ENCODE results near the gene GRWD1.

Gene GRWD1

DNA sequence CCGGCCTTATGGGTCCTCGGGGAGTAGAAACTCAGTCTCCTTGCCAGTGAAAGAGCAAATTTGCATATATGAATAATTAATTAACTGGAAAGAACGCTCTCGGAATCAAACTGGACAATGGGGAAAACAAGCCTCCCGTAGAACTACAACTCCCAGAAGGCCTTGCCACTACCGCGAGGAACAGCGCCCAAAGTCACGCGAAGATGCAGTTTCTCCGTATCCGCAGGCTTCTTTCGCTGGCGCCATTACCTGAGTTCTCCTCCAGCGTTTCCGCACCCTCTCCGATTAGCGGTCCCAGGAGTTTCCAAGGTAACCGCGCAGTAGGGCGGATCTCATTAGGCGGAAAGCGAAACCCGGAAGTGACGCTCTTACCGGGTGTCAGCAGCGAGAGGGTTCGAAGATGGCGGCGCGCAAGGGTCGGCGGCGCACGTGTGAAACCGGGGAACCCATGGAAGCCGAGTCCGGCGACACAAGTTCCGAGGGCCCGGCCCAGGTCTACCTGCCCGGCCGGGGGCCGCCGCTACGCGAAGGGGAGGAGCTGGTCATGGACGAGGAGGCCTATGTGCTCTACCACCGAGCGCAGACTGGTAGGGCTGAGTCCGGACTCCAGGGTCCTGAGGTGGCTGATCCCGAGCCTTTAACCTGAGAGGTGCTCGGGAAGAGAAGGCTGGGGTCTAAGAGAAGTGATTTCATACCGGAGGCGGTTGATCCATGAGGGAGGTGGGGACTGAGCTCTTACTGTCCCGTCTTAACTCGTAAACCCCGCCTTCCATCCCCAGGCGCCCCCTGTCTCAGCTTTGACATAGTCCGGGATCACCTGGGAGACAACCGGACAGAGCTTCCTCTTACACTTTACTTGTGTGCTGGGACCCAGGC, at the start of gene GRWD1:
Gene GRWD1, plus strand, starts transcription at position 378 of the 876 bp plus-strand sequence. Its CDS starts 23 bp downstream, at position 401.
- DNase-seq, result peak; percentile 98 to 99

DNA sequence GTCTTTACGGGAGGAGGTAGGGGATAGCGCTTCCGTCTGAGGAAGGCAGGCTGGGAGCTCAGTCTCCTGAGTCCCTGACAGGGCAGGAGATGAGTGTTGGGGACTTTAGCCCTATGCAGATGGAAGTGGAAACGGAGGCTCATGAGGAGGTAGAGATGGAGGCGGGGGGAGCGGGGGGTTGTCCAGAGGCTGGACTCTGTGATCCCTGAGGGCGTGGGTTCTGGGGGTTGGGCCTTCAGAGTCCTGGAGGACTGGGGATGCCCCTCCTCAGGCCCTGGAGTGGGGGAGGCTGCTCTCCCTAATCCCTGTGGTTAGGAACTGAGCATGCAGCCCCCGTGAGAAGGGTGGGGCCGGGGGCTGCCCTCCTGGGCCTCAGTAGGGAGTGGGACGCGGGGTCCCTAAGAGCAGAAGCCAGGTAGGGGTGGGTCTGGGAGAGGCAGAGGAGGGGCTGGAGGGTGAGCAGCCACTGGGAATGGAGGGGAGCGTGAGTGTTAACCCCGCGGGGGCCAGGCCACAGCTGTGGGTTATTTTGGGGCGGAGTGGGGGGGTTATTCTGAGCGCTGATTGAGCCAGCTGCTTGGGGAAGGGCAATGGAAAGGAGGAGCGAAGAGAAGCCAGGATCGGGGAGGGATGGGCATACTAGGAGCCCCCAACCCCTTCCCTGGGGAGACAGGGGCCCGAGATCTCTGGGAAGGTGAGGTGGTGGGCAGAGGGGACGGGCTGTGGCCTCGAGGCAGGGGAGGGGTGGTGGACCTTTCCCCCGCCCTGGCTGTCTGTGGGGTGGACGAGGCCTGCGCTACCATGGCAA, 49.6 kb upstream of the GRWD1 start:
- DNase-seq, result no peak

- no peak for DNase-seq
These were observed 49.0 kb upstream of the GRWD1 start for GRCh38 chr19:48396824-48397176.

DNA sequence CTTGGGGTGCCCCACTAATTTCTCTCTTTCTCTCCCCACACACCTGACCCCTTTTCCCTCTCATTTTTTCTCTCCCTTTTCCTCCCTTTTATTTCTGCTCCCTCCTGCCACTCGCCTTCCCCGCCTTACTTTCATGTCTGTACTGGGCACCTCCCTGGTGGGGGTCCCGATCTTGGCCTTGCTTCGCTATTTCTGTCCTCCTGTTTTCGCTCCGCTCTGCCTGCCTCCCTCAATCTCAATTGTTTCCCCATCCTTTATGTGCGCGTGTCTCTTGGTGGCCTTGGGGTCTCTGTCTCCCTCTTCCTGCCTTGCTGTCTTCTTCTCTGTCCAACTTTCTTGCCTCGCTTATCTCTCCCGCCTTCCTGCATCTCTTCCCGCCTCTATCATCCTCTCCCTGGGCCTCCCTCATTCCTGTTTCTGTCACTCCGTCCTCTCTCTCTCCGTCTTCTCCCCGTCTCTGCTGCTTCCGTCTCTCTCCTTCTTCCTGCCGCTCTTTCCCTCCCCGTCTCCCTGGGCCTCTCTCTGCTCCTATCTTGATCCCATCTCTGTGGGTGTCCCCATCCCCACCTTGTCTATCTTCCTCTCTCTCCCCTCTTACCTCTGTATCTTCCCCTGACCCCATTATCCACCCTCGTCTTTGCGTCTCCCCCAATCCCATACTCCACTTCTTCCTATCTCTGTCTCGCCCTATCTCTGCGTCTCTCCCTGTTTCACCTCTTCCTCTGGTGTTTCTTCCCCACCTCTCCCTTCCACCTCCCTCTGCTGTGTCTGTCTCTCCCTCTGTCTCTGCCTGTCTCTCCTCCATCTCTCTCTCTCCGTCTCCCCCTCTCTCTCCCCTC, 48.3 kb upstream of the GRWD1 start:
- DNase-seq, result no peak

DNA sequence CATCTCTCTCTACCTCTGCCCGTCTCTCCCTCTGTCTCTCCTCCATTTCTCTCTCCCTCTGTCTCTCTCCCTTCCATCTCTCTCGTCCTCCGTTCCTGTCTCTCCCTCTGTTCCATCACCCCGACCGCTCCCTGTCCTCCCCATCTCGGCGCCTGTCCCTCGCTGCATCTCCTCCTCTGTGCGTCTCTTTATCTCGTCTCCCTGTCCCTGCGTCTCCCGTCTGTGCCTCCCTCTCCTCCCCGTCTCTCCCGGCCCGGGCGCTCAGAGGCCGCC, 47.7 kb upstream of the GRWD1 start:
- no peak for DNase-seq

DNA sequence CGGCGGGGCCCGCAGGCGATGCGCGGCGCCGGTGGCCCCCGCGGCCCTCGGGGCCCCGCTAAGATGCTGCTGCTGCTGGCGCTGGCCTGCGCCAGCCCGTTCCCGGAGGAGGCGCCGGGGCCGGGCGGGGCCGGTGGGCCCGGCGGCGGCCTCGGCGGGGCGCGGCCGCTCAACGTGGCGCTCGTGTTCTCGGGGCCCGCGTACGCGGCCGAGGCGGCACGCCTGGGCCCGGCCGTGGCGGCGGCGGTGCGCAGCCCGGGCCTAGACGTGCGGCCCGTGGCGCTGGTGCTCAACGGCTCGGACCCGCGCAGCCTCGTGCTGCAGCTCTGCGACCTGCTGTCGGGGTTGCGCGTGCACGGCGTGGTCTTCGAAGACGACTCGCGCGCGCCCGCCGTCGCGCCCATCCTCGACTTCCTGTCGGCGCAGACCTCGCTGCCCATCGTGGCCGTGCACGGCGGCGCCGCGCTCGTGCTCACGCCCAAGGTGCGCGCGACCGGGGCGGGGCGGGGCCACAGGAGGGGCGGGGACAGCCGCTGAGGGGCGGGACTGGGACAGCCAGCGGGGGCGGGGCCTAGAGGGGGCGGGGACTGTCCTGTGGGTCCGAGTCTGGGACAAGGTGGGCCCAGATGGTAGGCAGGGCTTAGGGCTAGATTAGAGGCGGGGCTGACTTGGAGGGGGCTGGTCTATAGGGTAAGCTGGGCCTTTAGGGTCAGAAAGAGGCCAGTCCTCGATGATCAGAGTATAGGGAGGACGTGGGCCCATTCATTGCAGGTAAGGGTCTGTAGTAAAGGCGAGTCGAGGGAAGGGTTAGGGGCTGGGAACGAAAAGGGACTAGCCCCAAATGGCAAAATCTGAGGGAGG, 47.2 kb upstream of the GRWD1 start:
- DNase-seq, result peak; percentile 30 to 81

- no peak for DNase-seq
These were observed 45.6 kb upstream of the GRWD1 start for GRCh38 chr19:48400018-48400742.

DNA sequence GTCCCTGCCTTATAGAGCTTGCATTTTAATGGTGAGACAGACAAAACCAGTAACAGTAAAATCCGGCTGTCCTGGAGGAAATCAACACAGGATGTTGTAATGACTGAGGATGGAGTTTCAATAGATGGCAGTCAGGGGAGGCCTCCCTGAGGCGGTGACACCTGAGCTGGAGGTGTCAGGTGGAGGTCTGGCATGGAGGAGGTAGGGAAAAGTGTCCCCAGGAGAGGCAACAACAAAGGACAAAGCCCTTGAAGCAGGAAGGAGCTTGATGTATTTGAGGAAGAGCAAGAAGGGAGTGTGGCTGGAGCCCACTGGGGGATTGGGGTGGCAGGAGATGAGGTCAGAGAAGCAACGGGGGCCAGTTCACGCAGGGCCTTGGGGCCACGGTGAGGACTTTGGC, 44.5 kb upstream of the GRWD1 start:
- no peak for DNase-seq

DNA sequence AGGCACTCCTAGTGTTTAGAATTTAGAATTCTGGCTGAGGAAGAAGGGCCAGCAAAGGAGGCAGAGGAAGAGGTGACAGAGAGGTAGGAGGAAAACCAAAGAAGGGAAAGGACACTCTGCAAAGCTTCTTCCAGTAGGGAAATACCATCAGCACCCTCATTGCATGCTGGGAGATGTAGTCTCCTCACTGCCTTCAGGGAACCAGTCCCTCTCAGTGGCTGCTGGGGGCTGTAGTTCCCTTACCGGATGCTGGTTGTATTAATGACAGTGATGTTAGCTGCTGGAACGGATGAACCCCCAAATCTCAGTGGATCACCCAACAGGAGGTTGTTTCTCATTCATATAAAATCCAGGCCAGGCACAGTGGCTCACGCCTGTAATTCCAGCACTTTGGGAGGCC, 42.2 kb upstream of the GRWD1 start:
- peak; percentile 49 to 79 for DNase-seq

DNA sequence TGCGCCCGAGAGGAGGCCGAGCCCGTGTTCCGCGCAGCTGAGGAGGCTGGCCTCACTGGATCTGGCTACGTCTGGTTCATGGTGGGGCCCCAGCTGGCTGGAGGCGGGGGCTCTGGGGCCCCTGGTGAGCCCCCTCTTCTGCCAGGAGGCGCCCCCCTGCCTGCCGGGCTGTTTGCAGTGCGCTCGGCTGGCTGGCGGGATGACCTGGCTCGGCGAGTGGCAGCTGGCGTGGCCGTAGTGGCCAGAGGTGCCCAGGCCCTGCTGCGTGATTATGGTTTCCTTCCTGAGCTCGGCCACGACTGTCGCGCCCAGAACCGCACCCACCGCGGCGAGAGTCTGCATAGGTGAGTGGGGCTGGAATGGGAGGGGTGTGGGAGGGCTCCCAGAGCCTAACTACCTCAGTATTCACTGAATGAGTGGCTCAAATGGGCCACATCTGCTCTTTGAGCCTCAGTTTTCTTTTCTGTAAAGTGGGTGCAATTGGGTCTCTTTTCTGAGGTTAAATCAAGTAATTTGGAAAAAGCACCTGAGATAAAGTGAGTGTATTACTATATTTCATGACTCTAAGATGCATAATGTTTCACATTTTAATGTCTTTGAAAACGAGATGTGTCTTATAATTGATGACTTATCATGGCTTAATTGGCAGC, 40.6 kb upstream of the GRWD1 start:
- no peak for DNase-seq

- no peak for DNase-seq
These were observed 39.9 kb upstream of the GRWD1 start for GRCh38 chr19:48405850-48406249.

GRCh38 chr19:48413879-48414587, 31.8 kb upstream of the GRWD1 start:
- DNase-seq, result no peak

- DNase-seq, result no peak
These were observed 30.4 kb upstream of the GRWD1 start for GRCh38 chr19:48415395-48415794.

- DNase-seq, result no peak
These were observed 30.0 kb upstream of the GRWD1 start for GRCh38 chr19:48415806-48416221.

DNA sequence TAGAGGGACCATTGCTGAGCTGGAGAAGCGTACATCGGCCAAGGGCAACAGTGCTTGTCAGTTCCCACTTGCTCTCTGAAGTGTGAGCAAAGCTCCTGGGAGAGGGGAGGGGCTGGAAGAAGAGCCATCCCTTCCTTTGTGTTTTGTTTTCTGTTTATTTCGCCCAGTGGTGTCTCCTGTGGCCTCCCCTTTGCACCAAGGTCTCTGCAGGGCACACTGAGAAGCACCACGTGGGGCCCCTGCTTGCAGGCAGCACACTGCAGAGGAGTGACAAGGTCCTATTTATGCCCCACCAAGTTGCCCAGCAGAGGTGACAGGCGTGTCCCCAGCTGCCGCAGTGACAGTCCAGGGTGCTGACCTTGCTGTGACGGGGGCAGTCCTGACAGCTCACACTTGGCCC, 28.4 kb upstream of the GRWD1 start:
- DNase-seq, result peak in 1 of 2 experiments; percentile 73

GRCh38 chr19:48418317-48419064, 27.3 kb upstream of the GRWD1 start:
- peak in 1 of 2 experiments; percentile 26 for DNase-seq

DNA sequence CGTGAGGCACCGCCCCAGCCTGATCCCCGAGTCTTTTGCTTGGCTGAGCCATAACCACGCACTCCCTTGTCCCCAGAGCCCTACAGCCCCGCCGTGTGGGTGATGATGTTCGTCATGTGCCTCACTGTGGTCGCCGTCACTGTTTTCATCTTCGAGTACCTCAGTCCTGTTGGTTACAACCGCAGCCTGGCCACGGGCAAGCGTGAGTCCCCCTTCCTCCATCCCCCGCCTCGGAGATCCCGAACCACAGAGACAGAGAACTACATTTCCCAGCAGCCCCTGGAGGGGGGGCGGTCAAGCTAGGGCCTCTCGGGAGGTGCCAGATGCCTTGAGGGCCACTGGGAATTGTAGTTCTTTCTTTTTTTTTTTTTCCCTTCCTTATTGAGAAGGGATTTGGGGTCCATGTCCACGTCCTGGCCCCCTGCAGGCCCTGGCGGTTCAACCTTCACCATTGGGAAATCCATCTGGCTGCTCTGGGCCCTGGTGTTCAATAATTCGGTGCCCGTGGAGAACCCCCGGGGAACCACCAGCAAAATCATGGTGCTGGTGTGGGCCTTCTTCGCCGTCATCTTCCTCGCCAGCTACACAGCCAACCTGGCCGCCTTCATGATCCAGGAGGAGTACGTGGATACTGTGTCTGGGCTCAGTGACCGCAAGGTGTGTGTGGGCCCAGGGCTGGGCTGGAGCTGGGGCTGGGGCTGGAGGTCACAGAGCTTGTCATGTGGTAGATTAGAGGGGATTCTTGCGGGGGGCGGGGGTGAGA, 26.4 kb upstream of the GRWD1 start:
- peak; percentile 37 for DNase-seq

DNA sequence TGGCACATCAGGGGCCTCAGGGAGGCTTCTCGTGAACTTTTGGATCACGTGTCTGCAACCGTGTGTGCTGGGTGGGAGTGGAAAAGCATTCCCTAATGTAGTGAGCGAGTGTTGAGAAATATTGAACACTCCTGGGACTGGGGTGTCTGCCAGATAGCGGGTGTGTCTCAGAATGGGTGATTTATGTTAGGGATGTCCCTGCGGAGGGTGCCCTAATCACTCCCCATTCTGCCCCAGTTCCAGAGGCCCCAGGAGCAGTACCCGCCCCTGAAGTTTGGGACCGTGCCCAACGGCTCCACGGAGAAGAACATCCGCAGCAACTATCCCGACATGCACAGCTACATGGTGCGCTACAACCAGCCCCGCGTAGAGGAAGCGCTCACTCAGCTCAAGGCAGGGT, 24.2 kb upstream of the GRWD1 start:
- no peak for DNase-seq

DNA sequence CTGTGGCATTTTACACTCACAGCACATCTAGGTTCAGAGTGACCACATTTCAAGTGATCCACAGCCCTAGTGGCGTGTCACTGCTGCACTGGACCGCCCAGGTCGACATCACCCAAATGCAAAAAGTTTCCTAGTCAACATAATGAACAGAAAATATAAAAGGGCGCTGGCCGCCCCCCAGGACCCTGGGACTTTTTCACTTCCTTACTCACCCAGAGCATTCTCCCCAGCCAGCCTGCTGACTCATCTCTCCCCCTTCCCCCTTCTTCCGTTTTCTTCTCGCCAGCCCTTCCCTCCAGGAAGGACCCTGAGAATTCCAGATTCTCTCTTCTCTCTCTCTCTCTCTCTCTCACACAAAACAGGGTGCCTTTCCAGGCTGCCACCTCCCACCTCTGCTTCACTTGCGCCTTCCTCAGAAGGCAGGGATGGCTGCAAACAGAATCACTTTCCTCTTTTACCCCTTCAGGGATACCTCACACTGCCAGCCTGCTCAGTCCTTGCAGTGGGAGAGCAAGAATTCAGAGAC, 21.0 kb upstream of the GRWD1 start:
- DNase-seq, result no peak

All from NCI-H524 (cell line).